HEK293T (cell line): ENCODE results near the gene CA10.

Experiments
- ARNT ChIP-seq: fragments of 450-650 bp; IDR thresholded peaks from 2 replicates; pipeline ENCODE4 v1.6.1; 2017; ENCODE audit warnings: mild to moderate bottlenecking
- BHLHE40 ChIP-seq: fragments of 450-650 bp; IDR thresholded peaks from 2 replicates; pipeline ENCODE4 v1.6.1; 2016; ENCODE audit warnings: mild to moderate bottlenecking, moderate library complexity, borderline replicate concordance
- CTBP1 ChIP-seq: fragments of 450-650 bp; IDR thresholded peaks from 2 replicates; pipeline ENCODE4 v1.6.1; 2016; ENCODE audit warnings: borderline replicate concordance
- ELF4 ChIP-seq: fragments of 450-650 bp; IDR thresholded peaks from 2 replicates; pipeline ENCODE4 v1.6.1; 2017; ENCODE audit warnings: antibody characterized with exemption
- FOXA1 ChIP-seq: fragments of 450-650 bp; IDR thresholded peaks from 2 replicates; pipeline ENCODE4 v1.6.1; 2016; ENCODE audit warnings: mild to moderate bottlenecking
- FOXK2 ChIP-seq: fragments of 450-650 bp; IDR thresholded peaks from 2 replicates; pipeline ENCODE4 v1.6.1; 2016; ENCODE audit warnings: mild to moderate bottlenecking
- FOXM1 ChIP-seq: fragments of 450-650 bp; IDR thresholded peaks from 2 replicates; pipeline ENCODE4 v1.6.1; 2017; ENCODE audit warnings: mild to moderate bottlenecking, borderline replicate concordance
- HDGF ChIP-seq: fragments of 450-650 bp; IDR thresholded peaks from 2 replicates; pipeline ENCODE4 v1.6.1; 2017; ENCODE audit warnings: antibody characterized with exemption, borderline replicate concordance
- L3MBTL2 ChIP-seq: fragments of 450-650 bp; conservative IDR thresholded peaks from 2 replicates; pipeline ENCODE4 v1.6.1; 2016; ENCODE audit warnings: mild to moderate bottlenecking
- LEF1 ChIP-seq: fragments of 450-650 bp; IDR thresholded peaks from 2 replicates; pipeline ENCODE4 v1.6.1; 2017; ENCODE audit warnings: mild to moderate bottlenecking, borderline replicate concordance
- NFRKB ChIP-seq: fragments of 450-650 bp; IDR thresholded peaks from 2 replicates; pipeline ENCODE4 v1.6.1; 2016; ENCODE audit warnings: mild to moderate bottlenecking, moderate library complexity
- SP1 ChIP-seq: fragments of 450-650 bp; IDR thresholded peaks from 2 replicates; pipeline ENCODE4 v1.6.1; 2017
- ZNF384 ChIP-seq: fragments of 450-650 bp; IDR thresholded peaks from 2 replicates; pipeline ENCODE4 v1.6.1; 2016

GRCh38 chr17:51911237-51911636 lies 247.3 kb downstream of the CA10 start:
- TF ChIP-seq SP1 (no peak), ELF4 (no peak), L3MBTL2 (no peak), FOXK2 (no peak), NFRKB (no peak), FOXM1 (no peak), ZNF384 (no peak), BHLHE40 (no peak), ARNT (no peak), FOXA1 (no peak), LEF1 (no peak), HDGF (no peak), CTBP1 (no peak)
